ENCODE measurements around the gene AMBRA1. TPM values are rescaled to one million over a fixed set of nuclear protein-coding genes. Genes with fewer than 3 reads are reported as not detected.
"Not testable (repeated sequence)": the region's sequence is repeated elsewhere in the genome, so short reads cannot be mapped to it uniquely, and the experiment has no call there.

The AMBRA1 gene
- total and polyA plus RNA-seq, 11 donors, result 5.6 to 23.5 (median 16.2) TPM

DNA sequence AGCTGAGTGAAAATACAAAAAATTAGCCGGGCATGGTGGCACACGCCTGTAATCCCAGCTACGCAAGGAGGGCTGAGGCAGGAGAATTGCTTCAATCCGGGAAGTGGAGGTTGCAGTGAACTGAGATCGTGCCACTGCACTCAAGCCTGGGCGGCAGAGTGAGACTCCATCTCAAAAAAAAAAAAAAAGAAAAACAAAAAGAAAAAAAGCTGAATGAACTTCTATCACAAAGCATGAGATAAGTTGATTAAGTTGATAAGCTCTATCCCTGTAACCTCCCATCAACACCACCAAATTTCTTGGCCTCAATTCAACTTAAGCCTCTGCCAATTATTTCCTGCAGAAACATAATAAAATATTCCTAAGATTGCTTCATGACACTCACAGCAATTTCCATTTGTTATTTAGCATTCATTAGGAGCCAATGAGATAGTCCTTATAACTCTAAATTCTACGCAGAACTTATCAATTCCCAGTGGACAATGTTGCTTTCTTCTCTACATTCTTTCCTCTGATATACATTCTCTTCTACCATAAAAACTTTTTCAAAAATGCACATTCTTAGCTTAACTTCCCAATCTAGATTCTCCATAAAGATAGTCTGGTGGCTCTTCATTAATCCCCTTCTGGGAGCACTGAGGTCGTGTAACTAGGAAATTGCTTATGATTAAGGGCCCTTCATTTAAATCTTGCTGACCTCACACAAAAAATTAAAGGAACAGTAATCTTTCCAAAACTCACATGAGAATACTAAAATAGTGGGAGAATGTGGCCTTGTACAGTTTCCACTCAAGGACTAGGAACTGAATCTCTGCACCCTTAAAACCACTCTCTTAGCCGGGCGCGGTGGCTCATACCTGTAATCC is 2.9 kb downstream of the AMBRA1 start:
- H3K27me3 ChIP-seq, result no peaks in the 10 kb centered on the region
- H3K9me3 ChIP-seq, result no peaks in the 10 kb centered on the region
- 51 to 64% (median 54%) methylated on average over 11 of the region's 11 CpGs for WGBS, 4 donors
- TF ChIP-seq, protein P1, sequence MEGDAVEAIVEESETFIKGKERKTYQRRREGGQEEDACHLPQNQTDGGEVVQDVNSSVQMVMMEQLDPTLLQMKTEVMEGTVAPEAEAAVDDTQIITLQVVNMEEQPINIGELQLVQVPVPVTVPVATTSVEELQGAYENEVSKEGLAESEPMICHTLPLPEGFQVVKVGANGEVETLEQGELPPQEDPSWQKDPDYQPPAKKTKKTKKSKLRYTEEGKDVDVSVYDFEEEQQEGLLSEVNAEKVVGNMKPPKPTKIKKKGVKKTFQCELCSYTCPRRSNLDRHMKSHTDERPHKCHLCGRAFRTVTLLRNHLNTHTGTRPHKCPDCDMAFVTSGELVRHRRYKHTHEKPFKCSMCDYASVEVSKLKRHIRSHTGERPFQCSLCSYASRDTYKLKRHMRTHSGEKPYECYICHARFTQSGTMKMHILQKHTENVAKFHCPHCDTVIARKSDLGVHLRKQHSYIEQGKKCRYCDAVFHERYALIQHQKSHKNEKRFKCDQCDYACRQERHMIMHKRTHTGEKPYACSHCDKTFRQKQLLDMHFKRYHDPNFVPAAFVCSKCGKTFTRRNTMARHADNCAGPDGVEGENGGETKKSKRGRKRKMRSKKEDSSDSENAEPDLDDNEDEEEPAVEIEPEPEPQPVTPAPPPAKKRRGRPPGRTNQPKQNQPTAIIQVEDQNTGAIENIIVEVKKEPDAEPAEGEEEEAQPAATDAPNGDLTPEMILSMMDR (IDR thresholded peaks at IDR 0.05), result no peak
- TF ChIP-seq POLR2A (IDR thresholded peaks at IDR 0.05), result no peak
- H3K4me1 ChIP-seq, result peaks cover 0 to 52% (median 31%) of the 10 kb centered on the region in 12 donors
- peak overlapping the region in 2 of 12 donors; percentile 25 to 37 for H3K27ac ChIP-seq
- H3K4me3 ChIP-seq, result peak overlapping the region in 5 of 12 donors; percentile 1 to 16 (median 4)
- intact Hi-C loops (cut with DNase I), result no loop called here
- H3K36me3 ChIP-seq, result peaks cover 0 to 3% (median 0%) of the 10 kb centered on the region in 9 donors
- ATAC-seq (no peak), DNase-seq (no peak)

DNA sequence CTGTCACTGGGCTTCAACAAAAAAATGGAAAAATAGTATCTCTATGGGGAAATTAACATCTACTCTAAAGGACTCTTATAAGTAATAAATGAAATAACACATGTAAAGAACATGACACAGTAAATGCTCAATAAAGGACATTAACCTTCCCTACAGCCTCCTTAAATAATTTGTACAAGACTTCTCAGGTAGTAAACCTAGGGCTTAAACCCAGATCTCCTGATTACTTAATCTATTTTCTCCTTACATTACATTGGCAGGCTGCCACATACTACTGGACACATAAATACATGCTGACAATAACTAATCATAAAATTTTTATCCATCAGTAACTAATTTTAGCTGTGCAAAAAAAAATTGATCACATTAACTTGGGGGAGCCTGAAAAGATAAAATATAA is 4.9 kb downstream of the AMBRA1 start:
- DNase-seq (no peak), ATAC-seq (no peak)
- H3K9me3 ChIP-seq, result no peaks in the 10 kb centered on the region
- intact Hi-C loops (cut with DNase I), result no loop called here
- H3K4me3 ChIP-seq, result no peak overlapping the region
- H3K27ac ChIP-seq, result no peak overlapping the region
- peaks cover 0 to 50% (median 29%) of the 10 kb centered on the region in 12 donors for H3K4me1 ChIP-seq
- H3K27me3 ChIP-seq, result no peaks in the 10 kb centered on the region
- H3K36me3 ChIP-seq, result peaks cover 0 to 3% (median 0%) of the 10 kb centered on the region in 9 donors
- TF ChIP-seq, protein P1 (IDR thresholded peaks at IDR 0.05), result no peak
- no peak for TF ChIP-seq POLR2A (IDR thresholded peaks at IDR 0.05)

DNA sequence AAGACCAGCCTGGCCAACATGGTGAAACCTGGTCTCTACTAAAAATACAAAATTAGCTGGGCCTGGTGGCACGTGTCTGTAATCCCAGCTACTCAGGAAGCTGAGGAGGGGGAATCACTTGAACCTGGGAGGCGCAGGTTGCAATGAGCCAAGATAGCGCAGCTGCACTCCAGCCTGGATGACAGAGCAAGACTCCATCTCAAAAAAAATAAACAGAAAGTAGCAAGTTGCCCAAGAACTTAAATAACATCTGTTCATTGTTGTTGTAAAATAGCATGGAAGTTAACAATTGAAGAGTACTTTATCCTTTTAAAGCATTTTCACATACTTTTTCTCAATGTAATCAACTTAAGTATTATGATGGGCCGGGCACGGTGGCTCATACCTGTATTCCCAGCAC is 5.7 kb downstream of the AMBRA1 start:
- intact Hi-C loops (cut with DNase I), result no loop called here
- peaks cover 0 to 3% (median 0%) of the 10 kb centered on the region in 9 donors for H3K36me3 ChIP-seq
- no peaks in the 10 kb centered on the region for H3K27me3 ChIP-seq
- no peak overlapping the region for H3K27ac ChIP-seq
- TF ChIP-seq, protein P1 (IDR thresholded peaks at IDR 0.05), result no peak
- no peak for TF ChIP-seq POLR2A (IDR thresholded peaks at IDR 0.05)
- 78 to 89% (median 85%) methylated on average over 5 of the region's 5 CpGs for WGBS, 4 donors
- no peaks in the 10 kb centered on the region for H3K9me3 ChIP-seq
- DNase-seq (no peak), ATAC-seq (no peak)
- H3K4me3 ChIP-seq, result no peak overlapping the region
- peaks cover 0 to 49% (median 29%) of the 10 kb centered on the region in 12 donors for H3K4me1 ChIP-seq

DNA sequence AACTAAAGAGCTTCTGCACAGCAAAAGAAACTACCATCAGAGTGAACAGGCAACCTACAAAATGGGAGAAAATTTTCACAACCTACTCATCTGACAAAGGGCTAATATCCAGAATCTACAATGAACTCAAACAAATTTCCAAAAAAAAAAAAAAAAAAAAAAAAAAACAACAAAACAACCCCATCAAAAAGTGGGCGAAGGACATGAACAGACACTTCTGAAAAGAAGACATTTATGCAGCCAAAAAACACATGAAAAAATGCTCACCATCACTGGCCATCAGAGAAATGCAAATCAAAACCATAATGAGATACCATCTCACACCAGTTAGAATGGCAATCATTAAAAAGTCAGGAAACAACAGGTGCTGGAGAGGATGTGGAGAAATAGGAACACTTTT is 10.3 kb downstream of the AMBRA1 start:
- intact Hi-C loops (cut with DNase I), result not testable (repeated sequence)

More for the DNA sequence above, 10.3 kb downstream of the AMBRA1 start:
- not testable (repeated sequence) for H3K27me3 ChIP-seq, H3K27ac ChIP-seq, H3K4me3 ChIP-seq, H3K9me3 ChIP-seq, ATAC-seq, H3K36me3 ChIP-seq, DNase-seq
- WGBS, 4 donors, result 80 to 100% (median 93%) methylated on average over 1 of the region's 1 CpG; no CpG with 5 or more reads in 1 of the 4 donors
- H3K4me1 ChIP-seq, result peaks cover 0 to 11% (median 0%) of the 10 kb centered on the region in 12 donors
